ENCODE data around the gene CABP4.
"Not testable (repeated sequence)": the region's sequence is repeated elsewhere in the genome, so short reads cannot be mapped to it uniquely, and the experiment has no call there.

The CABP4 gene

GRCh38 chr11:67483831-67484665 is 28.9 kb downstream of the CABP4 start:
- DNase-seq, result no peak

DNA sequence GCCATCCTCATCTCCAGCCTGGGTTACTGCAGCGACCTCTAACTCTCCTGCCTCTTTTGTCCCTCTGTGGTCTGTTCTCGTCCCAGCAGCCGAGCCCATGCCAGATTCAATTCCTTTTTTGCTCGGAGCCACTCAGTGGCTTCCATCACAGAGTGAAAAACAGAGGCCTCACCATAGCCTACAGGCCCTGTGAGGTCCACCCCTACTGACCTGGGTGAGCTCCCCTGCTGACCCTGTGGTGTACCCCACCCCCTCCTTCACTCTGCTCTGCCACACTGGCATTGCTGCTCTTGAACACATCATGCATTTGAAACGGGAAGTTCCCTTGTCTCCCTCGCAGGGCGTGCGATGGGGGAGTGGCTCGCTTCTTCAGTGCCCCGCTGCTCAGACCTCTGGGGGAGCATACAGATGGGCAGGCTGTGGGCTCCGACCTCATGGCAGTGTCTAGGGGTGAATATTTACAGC is 29.7 kb downstream of the CABP4 start:
- DNase-seq, result no peak

DNA sequence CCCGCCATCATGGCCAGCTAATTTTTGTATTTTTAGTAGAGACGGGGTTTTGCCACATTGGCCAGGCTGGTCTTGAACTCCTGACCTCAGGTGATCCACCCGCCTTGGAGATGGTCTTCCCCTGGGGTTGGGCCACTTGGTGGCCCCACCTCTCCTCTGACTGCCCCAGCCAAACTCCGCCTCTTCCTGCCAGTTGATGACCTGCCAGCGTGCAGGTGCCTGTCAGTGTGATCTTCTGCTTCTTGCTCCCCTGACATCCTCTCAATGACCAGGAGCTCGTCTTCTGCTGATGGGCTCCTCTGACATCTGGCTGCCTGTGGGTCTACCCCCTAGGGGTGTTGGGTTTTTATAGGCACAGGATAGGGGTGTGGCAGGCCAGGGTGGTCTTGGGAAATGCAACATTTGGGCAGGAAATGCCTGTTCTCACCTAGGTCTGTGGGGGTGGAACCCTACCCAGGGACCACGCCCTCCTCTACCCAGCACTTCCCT is 30.8 kb downstream of the CABP4 start:
- DNase-seq, result not testable (repeated sequence)

GRCh38 chr11:67486481-67487195 is 31.5 kb downstream of the CABP4 start:
- DNase-seq, result no peak

GRCh38 chr11:67489203-67489884 is 34.2 kb downstream of the CABP4 start:
- DNase-seq, result no peak

GRCh38 chr11:67489885-67490726 is 35.0 kb downstream of the CABP4 start:
- no peak for DNase-seq

DNA sequence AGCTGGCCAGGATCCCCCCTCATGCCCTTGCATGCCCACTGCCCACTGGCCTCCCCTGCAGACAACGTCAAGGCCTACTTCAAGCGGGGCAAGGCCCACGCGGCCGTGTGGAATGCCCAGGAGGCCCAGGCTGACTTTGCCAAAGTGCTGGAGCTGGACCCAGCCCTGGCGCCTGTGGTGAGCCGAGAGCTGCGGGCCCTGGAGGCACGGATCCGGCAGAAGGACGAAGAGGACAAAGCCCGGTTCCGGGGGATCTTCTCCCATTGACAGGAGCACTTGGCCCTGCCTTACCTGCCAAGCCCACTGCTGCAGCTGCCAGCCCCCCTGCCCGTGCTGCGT is 35.5 kb downstream of the CABP4 start:
- DNase-seq, result no peak

- DNase-seq, result no peak
Measured at GRCh38 chr11:67491276-67492068, 36.3 kb downstream of the CABP4 start.

DNA sequence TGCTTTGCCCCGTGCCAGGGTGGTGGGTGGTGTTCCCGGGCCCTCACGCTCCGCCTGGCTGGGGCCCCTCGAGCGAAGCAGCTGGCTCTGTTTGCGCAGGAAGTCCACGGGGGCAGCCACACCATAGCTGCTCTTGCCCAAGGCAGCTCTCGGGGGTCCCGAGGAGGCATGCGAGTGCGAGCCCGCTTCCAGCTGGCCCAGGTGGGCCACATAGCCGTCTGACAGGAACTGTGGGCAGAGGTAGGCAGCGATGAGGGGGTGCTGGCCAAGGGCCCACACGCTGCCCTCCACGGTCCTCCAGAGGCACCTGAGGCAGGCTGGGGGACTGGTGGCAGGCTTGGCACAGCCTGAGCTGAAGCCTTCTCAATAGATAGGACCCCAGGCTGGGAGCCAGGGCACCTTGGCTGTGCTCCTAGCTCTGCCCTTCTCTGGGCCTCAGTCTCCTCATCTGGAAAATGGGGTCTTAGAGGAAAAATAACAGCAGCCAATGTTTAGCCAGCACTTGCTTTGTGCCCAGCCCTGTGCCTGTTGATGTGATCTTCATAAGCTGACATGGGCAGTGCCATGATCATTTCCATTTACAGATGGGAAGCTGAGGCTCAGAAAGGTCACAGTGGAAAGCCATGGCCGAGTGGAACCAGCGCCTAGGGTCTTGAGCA is 37.0 kb downstream of the CABP4 start:
- DNase-seq, result no peak

- DNase-seq, result no peak
Measured at GRCh38 chr11:67492801-67493547, 37.8 kb downstream of the CABP4 start.

DNA sequence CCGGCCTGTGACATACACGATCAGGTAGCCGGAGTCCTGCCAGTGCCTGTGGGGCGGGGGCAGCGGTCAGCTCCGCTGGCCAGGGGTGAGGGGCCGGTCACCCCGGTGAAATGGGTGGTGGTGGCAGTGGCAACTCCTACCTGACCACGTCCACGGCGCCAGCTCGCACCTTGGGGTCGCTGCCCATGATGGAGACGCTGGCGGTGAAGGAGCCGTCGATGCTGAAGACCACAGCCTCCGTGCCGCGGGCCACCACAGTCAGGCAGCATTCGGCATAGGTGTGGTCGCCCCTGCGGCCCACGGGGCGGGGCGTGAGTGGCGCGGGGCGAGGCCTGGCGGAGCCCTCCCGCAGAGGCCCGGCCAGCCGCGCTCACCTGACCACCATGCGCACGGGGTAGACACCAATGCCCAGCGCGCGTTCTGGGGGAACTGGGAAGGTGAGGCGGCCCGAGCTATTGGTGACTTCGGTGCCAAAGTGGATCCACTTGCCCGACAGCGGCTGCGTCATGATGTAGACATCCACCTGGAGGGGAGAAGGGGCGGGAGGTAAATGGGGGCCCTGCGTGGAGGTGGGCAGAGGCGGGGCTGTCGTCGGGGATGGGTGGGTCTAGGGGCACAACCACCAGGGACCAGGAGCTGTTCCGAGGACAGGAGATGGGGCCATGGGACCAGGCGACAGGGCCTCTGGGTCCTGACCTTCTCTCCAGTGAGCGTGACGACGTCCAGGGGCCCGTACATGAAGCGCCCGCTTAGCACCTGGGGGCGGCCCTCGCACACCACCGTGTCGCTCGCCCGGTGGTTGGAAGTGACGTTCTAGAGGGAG is 38.6 kb downstream of the CABP4 start:
- no peak for DNase-seq

DNA sequence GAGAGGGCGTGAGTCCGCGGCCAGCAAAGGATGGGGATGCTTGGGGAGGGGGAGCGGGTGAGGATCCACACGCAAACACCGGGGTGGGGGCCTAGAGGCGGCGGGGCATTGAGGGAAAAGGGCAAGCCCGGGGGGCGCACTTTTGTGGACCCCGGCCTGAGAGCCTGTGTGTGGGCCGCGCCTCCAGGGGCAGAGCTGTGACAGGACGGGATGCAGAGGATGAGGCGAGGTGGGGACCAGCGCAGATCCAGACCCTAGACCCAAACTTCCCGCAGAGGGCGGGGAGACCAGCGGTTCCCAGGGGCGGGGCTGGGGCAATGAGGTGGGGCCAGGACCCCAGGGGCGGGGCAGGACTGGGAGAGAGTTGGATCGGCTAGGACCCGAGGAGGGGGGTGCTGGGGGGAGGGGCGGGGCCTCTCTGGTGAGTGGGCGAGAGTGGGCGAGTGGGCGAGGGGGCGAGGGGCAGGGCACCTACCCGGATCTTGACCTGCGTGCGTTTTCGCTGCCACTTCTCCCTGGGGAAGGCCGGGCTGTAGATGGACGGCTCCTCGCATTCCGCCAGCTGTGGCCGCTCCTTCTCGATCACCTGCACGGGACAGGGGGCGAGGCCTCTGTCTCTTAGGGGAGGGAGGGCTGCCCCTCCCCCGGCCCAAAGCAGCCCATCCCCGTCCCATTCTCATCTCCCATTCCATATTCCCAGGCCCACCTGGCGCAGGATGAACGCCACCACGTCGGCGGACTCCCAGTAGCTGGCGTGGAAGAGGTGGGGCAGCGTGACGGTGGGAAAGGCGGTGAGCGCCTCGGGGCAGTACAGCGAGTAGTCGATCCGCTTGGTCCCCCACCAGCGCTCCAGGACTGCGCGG is 39.4 kb downstream of the CABP4 start:
- DNase-seq, result no peak

- DNase-seq, result no peak
Measured at GRCh38 chr11:67495234-67496005, 40.3 kb downstream of the CABP4 start.

DNA sequence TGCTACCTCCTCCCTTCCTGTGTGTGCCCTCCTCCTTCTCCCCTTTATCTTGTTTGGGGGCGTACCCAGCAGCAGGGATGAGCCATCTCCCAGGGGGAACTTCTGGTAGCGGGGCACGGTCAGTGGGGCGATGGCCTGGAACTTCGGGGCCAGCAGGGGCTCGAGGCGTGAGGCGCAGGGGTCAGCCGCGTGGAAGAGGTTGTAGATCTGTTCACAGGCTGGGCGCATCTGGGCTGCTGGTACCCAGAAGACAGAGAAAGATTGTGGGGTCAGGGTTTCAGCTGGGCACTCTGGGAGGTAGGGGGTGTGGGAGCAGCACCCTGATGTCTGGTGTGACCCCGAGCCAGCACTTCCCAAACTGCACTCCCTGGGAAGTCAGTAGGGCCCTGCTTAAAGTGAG is 41.0 kb downstream of the CABP4 start:
- DNase-seq, result no peak

- DNase-seq, result no peak
Measured at GRCh38 chr11:67497656-67498291, 42.6 kb downstream of the CABP4 start.

DNA sequence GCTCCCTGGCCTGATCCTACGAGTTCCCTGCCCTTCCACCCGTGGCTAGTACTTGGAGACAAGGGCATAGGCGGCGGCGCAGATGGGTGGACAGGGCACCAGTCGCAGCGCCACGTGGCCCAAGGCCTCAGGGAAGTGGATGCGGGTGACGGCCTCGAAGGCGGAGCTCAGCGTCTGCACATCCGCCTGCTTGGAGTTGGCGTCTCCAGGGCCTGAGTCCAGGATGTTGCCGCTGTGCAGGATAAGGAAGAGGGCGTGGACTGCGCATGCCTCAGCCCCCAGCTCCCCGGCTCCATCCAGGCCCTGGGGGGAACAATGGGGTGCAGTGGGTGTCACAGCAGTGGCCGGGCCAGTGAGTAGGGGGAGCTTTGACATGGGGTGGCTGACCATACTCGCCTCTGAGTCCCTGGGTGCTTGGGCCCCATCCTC is 43.4 kb downstream of the CABP4 start:
- no peak for DNase-seq

Measured in GOT3 (cell line).